SJCRH30 (cell line): ENCODE results near the gene HOTAIR. TPM values are rescaled to one million over a fixed set of nuclear protein-coding genes. Genes with fewer than 3 reads are reported as not detected.

ENCODE experiments used
- DNase-seq, 2 experiments: peaks; one replicate each; pipeline ENCODE4 v3.0.0-alpha.2; 2015 to 2020
- H3K27ac ChIP-seq: fragments of 250-450 bp; sonication (Bioruptor Pico); 2 replicates; pipeline ENCODE4 v1.5.1; 2020; ENCODE audit warnings: mild to moderate bottlenecking, moderate library complexity
- H3K27me3 ChIP-seq: fragments of 250-450 bp; sonication (Bioruptor Pico); 2 replicates; pipeline ENCODE4 v1.5.1; 2020; ENCODE audit warnings: mild to moderate bottlenecking, moderate library complexity
- H3K36me3 ChIP-seq: fragments of 250-450 bp; sonication (Bioruptor Pico); 2 replicates; pipeline ENCODE4 v1.5.1; 2020; ENCODE audit warnings: mild to moderate bottlenecking, moderate library complexity
- H3K4me1 ChIP-seq: fragments of 250-450 bp; sonication (Bioruptor Pico); 2 replicates; pipeline ENCODE4 v1.5.1; 2020; ENCODE audit warnings: mild to moderate bottlenecking, moderate library complexity
- H3K4me3 ChIP-seq: fragments of 250-450 bp; sonication (Bioruptor Pico); 2 replicates; pipeline ENCODE4 v1.5.1; 2020; ENCODE audit warnings: mild to moderate bottlenecking, moderate library complexity
- H3K9me3 ChIP-seq: fragments of 250-450 bp; sonication (Bioruptor Pico); replicated peaks from 2 replicates; pipeline ENCODE4 v1.5.1; 2020; ENCODE audit warnings: mild to moderate bottlenecking, moderate library complexity
- total RNA-seq: library from RNA; depleted of rRNA; stranded (reverse); fragments of >200 nt; shearing (Covaris generic); gene quantifications from 2 replicates; pipeline ENCODE4 v1.2.3, GENCODE V29; 2014

Gene HOTAIR
- total RNA-seq, 1 experiment from 2014 or later, result 1.5 TPM

DNA sequence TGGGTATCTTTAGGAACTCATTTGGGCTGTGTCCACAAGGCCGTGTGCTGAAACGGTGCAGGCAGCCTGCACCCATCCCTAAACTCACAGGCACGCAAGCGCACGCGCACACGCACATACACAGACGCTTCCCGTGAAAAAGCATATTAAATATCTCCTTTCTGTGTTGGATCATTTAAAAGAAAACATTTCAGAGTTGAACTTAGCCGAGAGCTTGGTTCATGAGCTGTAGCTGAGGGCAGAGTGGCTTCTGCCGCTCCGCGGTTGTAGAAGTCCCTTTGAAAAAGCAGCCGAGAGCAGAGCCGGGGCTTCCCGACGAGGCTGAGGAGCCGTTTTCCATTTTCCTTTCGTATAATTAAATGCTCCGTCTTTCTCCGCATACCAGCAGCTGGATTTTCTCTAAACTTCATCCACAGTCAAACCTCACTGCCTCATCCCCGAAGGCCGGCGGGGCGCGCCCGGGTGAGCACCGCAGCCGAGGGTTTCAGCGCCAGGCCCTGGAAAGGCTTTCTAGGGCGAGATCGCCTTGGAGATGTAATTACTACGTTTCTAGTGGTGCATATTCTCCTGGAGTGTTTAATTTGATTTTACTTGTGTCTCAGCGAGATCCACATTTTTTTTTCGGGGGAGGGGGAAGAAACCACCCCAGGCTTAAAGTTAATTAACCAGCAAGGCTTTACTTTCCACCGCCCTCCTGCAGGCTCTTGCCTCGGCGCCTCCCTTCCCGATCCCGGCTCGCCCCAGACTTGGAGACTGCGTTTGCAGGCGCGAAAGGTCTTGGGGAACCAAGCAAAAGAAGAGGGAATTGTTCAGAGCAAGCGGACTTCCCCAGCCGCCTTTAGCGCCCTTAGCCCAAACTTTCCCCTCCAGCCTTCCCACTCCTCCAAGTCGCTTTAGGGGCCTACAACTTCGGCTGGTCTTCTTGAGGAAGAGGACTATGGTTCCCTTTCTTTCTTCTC lies 39.1 kb downstream of the HOTAIR start:
- no peak for DNase-seq
- no peak overlapping the region for H3K27ac ChIP-seq
- H3K4me3 ChIP-seq, result no peak overlapping the region
- H3K9me3 ChIP-seq, result no peaks in the 10 kb centered on the region
- H3K36me3 ChIP-seq, result no peaks in the 10 kb centered on the region
- no peaks in the 10 kb centered on the region for H3K4me1 ChIP-seq
- H3K27me3 ChIP-seq, result peaks cover 13% of the 10 kb centered on the region; the same call in 1 of the 2 replicates

DNA sequence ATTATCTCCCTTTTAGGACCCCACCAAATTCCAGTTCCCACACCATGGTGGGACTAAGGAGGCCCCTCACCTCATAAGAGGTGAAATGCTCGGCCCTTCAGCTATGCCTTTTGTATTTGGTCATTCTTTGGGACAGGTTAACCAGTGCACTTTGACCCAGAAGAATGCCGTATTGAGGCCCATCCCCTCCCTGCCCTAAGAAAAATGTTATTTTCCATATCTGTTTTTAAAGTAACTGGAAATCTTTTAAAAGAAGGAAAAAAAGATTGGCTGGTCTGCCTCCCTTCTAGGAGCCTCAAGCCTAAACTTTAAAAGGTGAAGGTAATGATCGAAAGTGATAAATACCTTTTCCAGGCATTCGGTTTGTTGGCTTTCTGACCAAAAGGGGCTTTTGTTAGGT lies 41.8 kb downstream of the HOTAIR start:
- no peak overlapping the region for H3K27ac ChIP-seq
- no peaks in the 10 kb centered on the region for H3K9me3 ChIP-seq
- peaks cover 18% of the 10 kb centered on the region for H3K27me3 ChIP-seq
- DNase-seq, result no peak
- H3K36me3 ChIP-seq, result no peaks in the 10 kb centered on the region
- H3K4me3 ChIP-seq, result no peak overlapping the region
- H3K4me1 ChIP-seq, result no peaks in the 10 kb centered on the region

DNA sequence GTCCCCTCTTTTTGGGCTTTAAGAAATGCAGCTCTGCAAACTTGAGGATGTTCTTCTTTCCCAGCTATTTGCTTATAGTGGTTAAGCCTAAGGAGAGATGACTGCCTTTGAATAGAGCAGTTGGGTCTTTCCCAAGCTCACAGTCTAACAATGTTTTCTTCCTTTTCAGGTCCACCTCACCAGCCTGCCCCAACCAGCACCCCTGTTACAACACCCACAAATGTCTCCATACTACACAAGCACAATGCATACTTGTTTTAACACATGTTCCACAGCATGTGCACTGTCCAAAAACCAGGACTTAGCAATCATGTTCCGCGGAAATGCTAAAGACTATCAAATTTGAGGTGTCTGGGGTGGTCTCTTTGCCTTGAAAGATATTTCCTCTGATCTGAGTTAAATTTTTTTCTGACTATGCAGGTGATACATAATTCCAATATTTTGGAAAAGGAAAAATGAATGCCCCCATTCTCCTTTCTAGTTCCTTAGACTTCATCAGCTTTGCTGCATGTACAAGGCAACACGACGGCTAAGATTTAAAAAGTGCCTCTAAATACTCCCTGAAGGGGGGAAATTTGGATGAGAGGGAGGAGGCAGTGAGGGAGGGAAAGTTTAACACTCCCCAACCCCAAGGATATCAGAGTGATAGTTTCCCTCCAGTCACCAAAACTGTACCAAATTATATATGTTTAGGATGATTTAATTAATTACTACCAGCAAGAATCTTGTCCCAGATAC lies 42.7 kb downstream of the HOTAIR start:
- Histone ChIP-seq H3K4me3 (no peak overlapping the region), H3K27ac (no peak overlapping the region), H3K36me3 (no peaks in the 10 kb centered on the region), H3K9me3 (no peaks in the 10 kb centered on the region), H3K4me1 (no peaks in the 10 kb centered on the region), H3K27me3 (peaks cover 11% of the 10 kb centered on the region)
- no peak for DNase-seq

DNA sequence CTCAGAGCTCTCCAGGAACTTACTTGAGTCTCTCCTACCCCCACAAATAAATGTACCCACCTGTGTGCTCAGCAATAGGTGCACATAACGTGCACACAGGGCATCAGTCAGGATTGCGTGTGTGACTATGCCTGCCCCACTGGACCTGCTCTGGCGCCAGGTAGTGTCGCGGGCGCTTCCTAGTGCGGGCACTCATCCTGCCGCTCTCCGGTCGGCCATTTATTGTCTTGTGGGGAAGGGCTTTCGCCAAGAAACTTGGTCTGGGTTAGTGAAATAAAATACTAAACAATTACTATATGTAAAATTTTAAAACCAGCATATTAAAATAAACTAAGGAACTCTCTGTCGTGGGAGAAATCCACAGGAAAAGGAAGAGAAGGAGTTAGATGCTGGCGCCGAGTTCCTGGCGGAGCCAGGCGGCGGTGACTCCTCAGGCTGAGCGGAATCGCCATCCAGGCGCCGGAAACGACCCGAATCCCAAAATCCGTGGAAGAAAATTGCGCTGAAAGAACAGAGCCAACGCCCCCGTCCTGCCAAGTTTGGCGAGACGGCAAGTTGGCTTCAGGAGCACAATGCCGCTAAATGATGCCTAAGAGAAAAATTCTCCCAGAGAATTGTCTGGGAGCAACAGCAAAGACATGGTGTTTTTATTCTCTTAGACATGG lies 44.0 kb downstream of the HOTAIR start:
- Histone ChIP-seq H3K36me3 (no peaks in the 10 kb centered on the region), H3K9me3 (no peaks in the 10 kb centered on the region), H3K4me3 (no peak overlapping the region), H3K27me3 (peaks cover 9% of the 10 kb centered on the region), H3K4me1 (no peaks in the 10 kb centered on the region), H3K27ac (no peak overlapping the region)
- no peak for DNase-seq

DNA sequence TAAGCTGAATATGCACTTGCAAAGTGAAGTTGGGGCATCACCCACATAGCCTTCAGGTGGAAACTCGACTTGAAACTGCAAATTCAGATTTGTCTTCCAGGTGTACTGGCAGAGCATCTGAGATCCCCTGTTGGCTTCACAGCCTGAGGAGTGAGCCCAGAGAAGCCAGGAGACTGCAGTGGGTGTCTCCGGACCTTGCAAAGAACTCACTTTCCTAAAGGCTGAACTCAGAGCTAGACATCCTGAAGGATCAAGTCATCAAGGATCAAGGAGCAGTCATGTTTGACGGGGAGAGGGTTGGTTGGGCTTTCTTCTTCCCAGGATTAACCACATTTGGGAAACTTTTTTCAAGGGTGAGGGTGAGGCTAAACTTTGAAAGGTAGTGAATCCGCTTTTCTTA lies 45.2 kb downstream of the HOTAIR start:
- DNase-seq, result no peak
- Histone ChIP-seq H3K9me3 (no peaks in the 10 kb centered on the region), H3K4me3 (no peak overlapping the region), H3K4me1 (no peaks in the 10 kb centered on the region), H3K27ac (no peak overlapping the region), H3K36me3 (no peaks in the 10 kb centered on the region), H3K27me3 (peaks cover 9% of the 10 kb centered on the region)

DNA sequence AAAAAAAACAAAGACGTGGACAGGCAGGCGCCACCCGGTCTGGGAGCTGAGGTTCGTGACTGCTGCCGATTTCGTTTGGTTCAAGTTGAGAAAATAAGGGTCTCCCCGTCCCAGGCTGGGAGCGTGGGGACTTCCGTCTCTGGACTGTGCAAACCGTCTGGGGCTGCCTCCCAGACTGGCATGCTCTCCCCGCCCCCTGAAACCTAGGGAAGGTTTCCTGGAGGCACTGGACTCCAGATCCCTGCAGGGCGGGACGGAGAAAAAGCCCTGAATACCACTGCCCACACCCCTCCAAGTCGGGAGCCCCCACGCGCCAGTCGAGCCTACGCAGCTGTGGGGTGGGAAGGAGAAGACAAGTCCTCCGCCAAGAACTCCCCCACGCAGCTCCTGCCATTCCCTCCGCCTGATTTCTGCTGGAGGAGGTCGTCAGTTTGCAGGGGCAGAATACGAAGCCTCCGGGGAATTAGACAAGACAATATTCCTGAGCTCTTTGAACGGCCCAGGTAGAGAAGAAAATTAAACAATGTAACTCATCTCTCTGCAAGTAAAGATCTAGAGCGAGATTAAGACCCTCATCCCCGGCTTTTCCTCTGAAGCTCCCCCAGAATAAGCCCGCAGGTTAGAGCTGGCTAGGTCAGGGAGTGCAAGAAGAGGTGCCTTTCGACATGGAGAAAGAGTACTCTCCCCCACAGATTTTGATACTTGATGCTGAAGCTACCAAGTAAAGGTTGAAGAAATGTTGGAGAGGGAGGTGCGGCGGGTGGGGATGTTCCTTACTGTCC lies 46.5 kb downstream of the HOTAIR start:
- H3K4me3 ChIP-seq, result no peak overlapping the region
- H3K9me3 ChIP-seq, result no peaks in the 10 kb centered on the region
- H3K27me3 ChIP-seq, result peaks cover 9% of the 10 kb centered on the region
- no peaks in the 10 kb centered on the region for H3K4me1 ChIP-seq
- DNase-seq, result no peak
- no peaks in the 10 kb centered on the region for H3K36me3 ChIP-seq
- H3K27ac ChIP-seq, result no peak overlapping the region

DNA sequence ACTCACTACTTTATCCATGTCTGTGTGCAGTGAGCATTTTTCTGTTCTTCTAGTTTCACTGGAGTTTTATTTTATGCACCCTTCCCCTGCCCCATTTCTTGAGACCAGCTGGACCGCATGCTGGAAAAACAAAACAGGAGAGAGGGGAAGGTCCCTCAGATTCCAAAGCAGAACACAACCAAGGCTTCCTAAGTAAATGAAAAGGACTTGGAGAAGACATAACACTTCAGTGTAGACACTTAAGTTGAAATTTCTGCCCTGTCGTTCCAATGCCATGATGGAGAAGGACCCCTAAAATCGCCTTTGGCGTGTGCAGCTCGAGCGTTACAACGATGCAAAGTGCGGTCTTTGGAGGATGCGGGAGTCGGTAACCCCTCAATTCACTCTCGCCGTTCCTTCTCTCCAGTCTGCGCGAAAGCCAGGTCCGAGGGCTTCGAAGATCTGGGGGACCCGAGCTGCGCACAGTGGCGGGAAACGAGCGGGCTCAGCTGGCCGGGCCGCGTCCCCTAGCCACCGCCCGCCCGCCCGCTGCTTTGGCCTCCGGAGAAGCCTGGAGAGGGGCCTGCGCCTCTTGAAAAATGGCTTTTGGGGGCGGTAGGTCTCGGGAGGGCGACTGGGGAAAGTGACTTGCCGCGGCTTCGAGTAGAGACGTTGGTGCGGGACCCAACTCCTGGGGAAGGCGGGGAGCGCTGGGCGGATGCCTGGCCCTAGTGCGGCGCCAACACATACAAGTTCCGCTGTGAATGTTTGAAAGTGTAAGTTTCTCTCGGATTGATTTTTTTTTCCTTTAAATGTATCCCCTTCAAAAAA lies 47.3 kb downstream of the HOTAIR start:
- no peak for DNase-seq
- no peaks in the 10 kb centered on the region for H3K4me1 ChIP-seq
- no peak overlapping the region for H3K4me3 ChIP-seq
- peaks cover 9% of the 10 kb centered on the region for H3K27me3 ChIP-seq
- no peaks in the 10 kb centered on the region for H3K36me3 ChIP-seq
- H3K9me3 ChIP-seq, result no peaks in the 10 kb centered on the region
- no peak overlapping the region for H3K27ac ChIP-seq

DNA sequence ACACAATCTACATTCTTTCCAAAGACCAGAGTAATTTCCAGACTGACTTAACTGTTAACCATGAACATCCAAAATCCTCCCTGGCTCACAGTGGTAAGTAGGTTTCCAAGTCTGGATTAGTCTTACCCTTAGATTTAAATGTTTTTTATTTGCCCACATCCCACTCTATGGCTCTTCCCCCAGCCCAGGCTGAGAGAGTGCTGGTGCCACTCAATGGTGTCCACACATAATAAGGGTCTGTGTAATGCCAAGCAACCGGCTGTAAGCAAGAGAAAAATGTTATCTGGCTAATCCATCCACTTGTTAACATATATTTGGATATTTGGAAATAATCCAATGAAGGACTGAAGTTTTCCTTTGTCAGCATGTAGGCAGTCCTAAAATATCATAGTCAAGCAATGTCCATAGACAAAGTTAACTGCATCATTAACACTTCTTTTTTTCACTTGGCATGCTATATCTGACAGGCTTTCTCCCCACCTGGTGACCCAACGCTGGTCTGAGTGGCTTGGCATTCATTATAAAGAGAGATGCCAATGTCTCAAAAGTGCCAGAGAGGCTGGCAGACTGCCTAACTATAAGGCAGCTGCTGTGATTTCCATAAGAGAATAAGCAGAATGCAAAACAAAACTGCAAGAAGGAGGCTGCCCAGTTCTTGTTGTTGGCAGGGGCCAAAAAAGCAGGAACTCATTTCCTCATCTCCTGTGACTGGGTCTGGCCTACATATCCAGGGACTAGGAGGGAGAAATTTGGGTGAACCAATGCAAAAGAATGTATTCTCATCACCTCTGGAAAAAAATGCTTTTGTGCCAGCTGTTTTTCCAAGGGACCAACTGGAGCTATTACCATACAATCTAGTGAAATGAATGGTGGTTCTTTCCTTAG lies 50.0 kb downstream of the HOTAIR start:
- Histone ChIP-seq H3K27ac (no peak overlapping the region), H3K4me3 (no peak overlapping the region), H3K9me3 (no peaks in the 10 kb centered on the region), H3K27me3 (peaks cover 5% of the 10 kb centered on the region), H3K36me3 (no peaks in the 10 kb centered on the region), H3K4me1 (no peaks in the 10 kb centered on the region)
- no peak for DNase-seq

DNA sequence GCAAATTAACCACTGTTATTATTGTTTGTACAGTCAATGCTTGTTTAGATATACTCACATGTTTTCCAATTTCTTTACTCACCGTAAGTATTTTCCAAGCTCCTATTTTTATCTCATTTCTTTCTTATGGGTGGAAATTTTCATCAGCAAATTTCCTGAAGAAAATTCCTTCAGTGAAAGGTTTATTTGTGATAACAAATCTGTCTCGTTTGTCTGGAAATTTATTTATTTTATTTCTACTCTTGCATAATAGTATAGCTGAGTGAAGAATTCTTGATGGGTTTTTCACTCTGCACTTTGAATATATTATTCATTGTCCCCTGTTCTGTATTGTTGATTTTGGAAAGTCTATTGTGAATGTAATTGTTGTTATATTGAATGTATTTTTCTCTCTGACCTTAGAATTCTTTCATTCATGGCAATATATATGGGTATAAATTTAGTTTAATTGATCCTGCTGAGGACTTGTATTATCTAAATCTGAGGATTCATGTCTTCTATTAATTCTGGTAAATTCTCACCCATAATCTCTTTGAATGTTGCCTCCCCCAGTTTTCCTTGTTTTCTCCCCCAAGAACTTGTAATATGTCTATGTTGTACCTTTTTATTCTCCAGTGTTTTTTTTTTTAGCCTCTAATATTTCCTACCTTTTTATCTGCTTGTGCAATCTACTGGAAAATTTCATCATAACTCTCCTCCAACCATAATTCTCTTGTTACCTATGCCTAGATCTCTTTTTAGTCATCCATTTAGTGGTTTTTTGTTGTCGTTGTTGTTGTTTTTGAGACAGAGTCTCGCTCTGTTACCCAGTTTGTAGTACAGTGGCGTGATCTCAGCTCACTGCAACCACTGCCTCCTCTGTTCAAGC lies 57.7 kb downstream of the HOTAIR start:
- no peak for DNase-seq
- Histone ChIP-seq H3K36me3 (no peaks in the 10 kb centered on the region), H3K4me1 (no peaks in the 10 kb centered on the region), H3K9me3 (no peaks in the 10 kb centered on the region), H3K4me3 (no peak overlapping the region), H3K27ac (no peak overlapping the region), H3K27me3 (no peaks in the 10 kb centered on the region)
